ENCODE data around the gene MAB21L4. TPM values are rescaled to one million over a fixed set of nuclear protein-coding genes. Genes with fewer than 3 reads are reported as not detected.

Gene MAB21L4
- total RNA-seq, 1 experiment from 2014 or later = 0.15 TPM

GRCh38 chr2:240855670-240856069, 40.3 kb downstream of the MAB21L4 start:
- Histone ChIP-seq H2AK5ac (ENCODE audit: insufficient read length, low read length) (no peak overlapping the region), H3K18ac (ENCODE audit: insufficient read length, low read depth, low read length) (no peak overlapping the region), H3K4ac (ENCODE audit: low read depth, low read length) (no peak overlapping the region), H3K9ac (ENCODE audit: extremely low read depth, insufficient read length, low read length) (no peak overlapping the region), H3K23ac (ENCODE audit: insufficient read length, low read depth, low read length) (no peak overlapping the region), H2BK12ac (ENCODE audit: insufficient read length, low read depth, low read length) (no peak overlapping the region), H3K79me2 (ENCODE audit: insufficient read depth, low read length) (no peaks in the 10 kb centered on the region), H3K23me2 (ENCODE audit: insufficient read length, low read depth, low read length, poor library complexity, severe bottlenecking) (no peaks in the 10 kb centered on the region), H3K27me3 (ENCODE audit: insufficient read depth, low read length) (no peaks in the 10 kb centered on the region), H3K27ac (ENCODE audit: insufficient read length, low read depth, low read length) (no peak overlapping the region), H3K4me1 (ENCODE audit: insufficient read depth, low read length) (no peaks in the 10 kb centered on the region), H3K56ac (ENCODE audit: insufficient read length, low read depth, low read length) (no peak overlapping the region), H2BK5ac (ENCODE audit: insufficient read length, low read length) (no peak overlapping the region), H2BK20ac (ENCODE audit: low read depth, low read length, poor library complexity, severe bottlenecking) (no peak overlapping the region), H3K4me2 (ENCODE audit: insufficient read depth, insufficient read length, low read length) (no peak overlapping the region), H2BK15ac (ENCODE audit: low read depth, low read length) (no peak overlapping the region), H2BK120ac (ENCODE audit: low read depth, low read length, poor library complexity, severe bottlenecking) (no peak overlapping the region), H3K9me3 (ENCODE audit: control insufficient read depth, low read depth, low read length) (no peaks in the 10 kb centered on the region), H4K5ac (ENCODE audit: insufficient read length, low read depth, low read length) (no peak overlapping the region), H4K8ac (replicated peaks; ENCODE audit: insufficient read length, low read depth, low read length) (no peak overlapping the region), H3K14ac (ENCODE audit: insufficient read depth, low read length) (no peak overlapping the region; the same call in 1 of the 2 replicates), H2AFZ (ENCODE audit: low read length) (no peak overlapping the region), H4K20me1 (ENCODE audit: control insufficient read depth, insufficient read depth, insufficient read length) (no peaks in the 10 kb centered on the region), H4K91ac (ENCODE audit: insufficient read length, low read depth, low read length) (no peak overlapping the region), H3T11ph (ENCODE audit: low read length) (no peak overlapping the region), H3K79me1 (ENCODE audit: insufficient read depth, low read depth, low read length, poor library complexity, severe bottlenecking) (no peaks in the 10 kb centered on the region)
- Mint-ChIP-seq H3K27ac (no peak overlapping the region), H3K36me3 (ENCODE audit: insufficient read depth in 1 of 3, low read depth in 3 of 3) (no peaks in the 10 kb centered on the region; a peak in 2 of 7 replicates), H3K27me3 (ENCODE audit: low read depth) (no peaks in the 10 kb centered on the region; the same call in none of the 2 replicates), H3K4me1 (peaks cover 4 to 11% of the 10 kb centered on the region in 2 experiments; a peak in 3 of 4 replicates), H3K4me3 (no peak overlapping the region), H3K9me3 (peaks cover 0 to 5% of the 10 kb centered on the region in 2 experiments; a peak in 2 of 5 replicates)
- WGBS (ENCODE audit: extremely low coverage, insufficient read length, low lambda C conversion rate) = no CpG with 5 or more reads among the region's 8 CpGs
- DNase-seq = no peak
- no peak for TF ChIP-seq CTCF (conservative IDR thresholded peaks at IDR 0.05)

Measured in H9 (cell line).